Caco-2 (cell line): Measurements from ENCODE around the gene ARHGEF7. TPM values are rescaled to one million over a fixed set of nuclear protein-coding genes. Genes with fewer than 3 reads are reported as not detected.
A peak's percentile ranks its signal among the peaks of the same experiment; 100 is the strongest.

Experiments
- BruUV-seq: library from RNA; stranded (reverse); fragments of 400-500 nt; replicated peaks from 2 replicates; lab custom pipeline; 2021; lab: Mats Ljungman, UMichigan
- CTCF ChIA-PET: fragments of 300-600 bp; sonication (Branson Sonifier 250); formaldehyde crosslinking; loops from one replicate; lab custom pipeline; 2022; ENCODE audit warnings: antibody characterized with exemption; lab: Charles Lee
- POLR2A ChIA-PET: fragments of 300-600 bp; sonication (Branson Sonifier 250); formaldehyde crosslinking; loops from one replicate; lab custom pipeline; 2022; ENCODE audit warnings: antibody characterized with exemption; lab: Charles Lee
- DNase-seq, 2 experiments: peaks; one replicate each; pipeline versions ENCODE4 v3.0.0 to v3.0.0-alpha.2; 2020 to 2022
- H3K27me3 ChIP-seq: replicated peaks from 2 replicates; pipeline ENCODE4 v1.6.0; 2011; ENCODE audit warnings: low read length; ENCODE audit not compliant: control insufficient read depth, insufficient read depth
- H3K36me3 ChIP-seq: 2 replicates; pipeline ENCODE4 v1.5.1; 2011; ENCODE audit warnings: low read length; ENCODE audit not compliant: control insufficient read depth, insufficient read depth
- H3K4me1 ChIP-seq: fragments of 250-450 bp; sonication (Bioruptor Pico); 2 replicates; pipeline ENCODE4 v1.5.1; 2020; ENCODE audit warnings: mild to moderate bottlenecking
- H3K4me3 ChIP-seq: 2 replicates; pipeline ENCODE4 v1.5.1; 2011; ENCODE audit warnings: low read depth, mild to moderate bottlenecking, control low read depth, low read length
- H3K9me3 ChIP-seq: fragments of 250-450 bp; sonication (Bioruptor Pico); 2 replicates; pipeline ENCODE4 v1.5.1; 2020; ENCODE audit warnings: mild to moderate bottlenecking, moderate library complexity
- H3K27ac Mint-ChIP-seq: one replicate; pipeline ENCODE4 v1.8.0; 2022; ENCODE audit warnings: mixed read lengths; ENCODE audit not compliant: unreplicated experiment
- H3K27me3 Mint-ChIP-seq: one replicate; pipeline ENCODE4 v1.8.0; 2022; ENCODE audit warnings: mixed read lengths; ENCODE audit not compliant: insufficient read depth, unreplicated experiment
- H3K36me3 Mint-ChIP-seq: one replicate; pipeline ENCODE4 v1.8.0; 2022; ENCODE audit warnings: mild to moderate bottlenecking, mixed read lengths; ENCODE audit not compliant: insufficient read depth, unreplicated experiment
- H3K4me1 Mint-ChIP-seq: one replicate; pipeline ENCODE4 v1.8.0; 2022; ENCODE audit warnings: low read depth, mixed read lengths; ENCODE audit not compliant: unreplicated experiment
- H3K4me3 Mint-ChIP-seq: one replicate; pipeline ENCODE4 v1.8.0; 2022; ENCODE audit warnings: mild to moderate bottlenecking, moderate library complexity, mixed read lengths; ENCODE audit not compliant: unreplicated experiment
- H3K9me3 Mint-ChIP-seq: one replicate; pipeline ENCODE4 v1.8.0; 2022; ENCODE audit warnings: mixed read lengths; ENCODE audit not compliant: unreplicated experiment
- CTCF ChIP-seq, 2 experiments: fragments of 200-600 bp in 1 of 2; IDR thresholded peaks; 1 replicate in 1 of 2; 2 replicates in 1 of 2; pipeline versions ENCODE4 v1.5.1 to v1.8.0; 2011 to 2022; ENCODE audit warnings: antibody characterized with exemption in 1 of 2, control low read depth in 1 of 2, inconsistent platforms in 1 of 2, low read depth in 1 of 2, low read length in 1 of 2, mild to moderate bottlenecking in 1 of 2, moderate library complexity in 1 of 2; ENCODE audit not compliant: insufficient read depth in 1 of 2, severe bottlenecking in 1 of 2, unreplicated experiment in 1 of 2
- intact Hi-C: fragments of 100-400 bp; cut with micrococcal nuclease; formaldehyde crosslinking; loops from one replicate; pipeline ENCODE4 v1.10.0; 2022; ENCODE audit not compliant: unreplicated experiment
- total RNA-seq: library from RNA; stranded (reverse); gene quantifications from 2 replicates; pipeline ENCODE4 v1.2.3, GENCODE V29; 2022

ARHGEF7 gene
- total RNA-seq, 1 experiment from 2014 or later = 60.5 TPM

GRCh38 chr13:111282997-111283396 is 167.9 kb downstream of the ARHGEF7 start:
- intact Hi-C loops = no loop called here
- H3K4me1 ChIP-seq = no peaks in the 10 kb centered on the region
- H3K4me1 Mint-ChIP-seq = no peaks in the 10 kb centered on the region
- H3K9me3 ChIP-seq = no peaks in the 10 kb centered on the region
- no peaks in the 10 kb centered on the region for H3K9me3 Mint-ChIP-seq
- ChIA-PET CTCF (no interaction called here), POLR2A (no interaction called here)
- H3K27me3 ChIP-seq = no peaks in the 10 kb centered on the region
- H3K4me3 ChIP-seq = no peak overlapping the region
- DNase-seq = no peak
- H3K27ac Mint-ChIP-seq = no peak overlapping the region
- no peak for TF ChIP-seq CTCF (IDR thresholded peaks at IDR 0.05; ENCODE audit: insufficient read depth in 1 of 2, low read depth in 1 of 2, low read length in 1 of 2, severe bottlenecking in 1 of 2, unreplicated experiment in 1 of 2)
- H3K4me3 Mint-ChIP-seq = no peak overlapping the region
- no TSS peak for BruUV-seq
- peaks cover 72% of the 10 kb centered on the region for H3K36me3 Mint-ChIP-seq
- H3K36me3 ChIP-seq = no peaks in the 10 kb centered on the region; the same call in 1 of the 2 replicates
- no peaks in the 10 kb centered on the region for H3K27me3 Mint-ChIP-seq

GRCh38 chr13:111283457-111283856 is 168.3 kb downstream of the ARHGEF7 start:
- no peaks in the 10 kb centered on the region for H3K27me3 Mint-ChIP-seq
- H3K9me3 Mint-ChIP-seq = no peaks in the 10 kb centered on the region
- no peaks in the 10 kb centered on the region for H3K4me1 Mint-ChIP-seq
- no peaks in the 10 kb centered on the region for H3K36me3 ChIP-seq
- no peaks in the 10 kb centered on the region for H3K4me1 ChIP-seq
- no peaks in the 10 kb centered on the region for H3K9me3 ChIP-seq
- ChIA-PET POLR2A (no interaction called here), CTCF (no interaction called here)
- H3K36me3 Mint-ChIP-seq = peaks cover 67% of the 10 kb centered on the region
- no peak overlapping the region for H3K27ac Mint-ChIP-seq
- DNase-seq = no peak
- H3K4me3 ChIP-seq = no peak overlapping the region
- no peak overlapping the region for H3K4me3 Mint-ChIP-seq
- BruUV-seq = no TSS peak
- no peak for TF ChIP-seq CTCF (IDR thresholded peaks at IDR 0.05; ENCODE audit: insufficient read depth in 1 of 2, low read depth in 1 of 2, low read length in 1 of 2, severe bottlenecking in 1 of 2, unreplicated experiment in 1 of 2)
- intact Hi-C loops = no loop called here
- H3K27me3 ChIP-seq = no peaks in the 10 kb centered on the region

- Mint-ChIP-seq H3K9me3 (no peaks in the 10 kb centered on the region), H3K4me1 (no peaks in the 10 kb centered on the region), H3K36me3 (peaks cover 63% of the 10 kb centered on the region), H3K27ac (peak overlapping the region; percentile 7), H3K4me3 (no peak overlapping the region), H3K27me3 (no peaks in the 10 kb centered on the region)
- CTCF ChIA-PET = no interaction called here
- no TSS peak for BruUV-seq
- no peak for TF ChIP-seq CTCF (IDR thresholded peaks at IDR 0.05; ENCODE audit: insufficient read depth in 1 of 2, low read depth in 1 of 2, low read length in 1 of 2, severe bottlenecking in 1 of 2, unreplicated experiment in 1 of 2)
- no peaks in the 10 kb centered on the region for H3K9me3 ChIP-seq
- no peaks in the 10 kb centered on the region for H3K4me1 ChIP-seq
- no peaks in the 10 kb centered on the region for H3K27me3 ChIP-seq
- H3K4me3 ChIP-seq = no peak overlapping the region
- H3K36me3 ChIP-seq = no peaks in the 10 kb centered on the region
- POLR2A ChIA-PET = no interaction called here
- no peak for DNase-seq
- intact Hi-C loops = no loop called here
Observed at GRCh38 chr13:111283991-111284390, 168.9 kb downstream of the ARHGEF7 start.
